ENCODE measurements around the gene UBE2D3.

The UBE2D3 gene

GRCh38 chr4:102791318-102791835 is 36.0 kb downstream of the UBE2D3 start:
- DNase-seq (ENCODE audit: low read depth), result no peak

DNA sequence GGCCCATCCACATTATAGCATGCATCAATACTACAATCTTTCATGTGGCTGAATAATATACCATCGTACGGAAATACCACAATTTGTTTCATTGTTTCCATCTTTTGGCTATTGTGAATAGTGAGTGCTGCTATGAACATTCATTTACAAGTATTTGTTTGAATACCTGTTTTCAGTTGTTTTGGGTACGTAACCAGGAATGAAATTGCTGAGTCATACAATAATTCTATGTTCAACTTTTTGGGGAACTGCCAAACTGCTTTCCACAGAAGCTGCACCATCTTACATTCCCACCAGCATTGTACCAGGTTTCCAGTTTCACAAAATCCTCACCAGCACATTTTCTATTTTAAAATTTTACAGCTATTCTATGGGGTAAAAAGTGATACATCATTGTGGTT is 38.0 kb downstream of the UBE2D3 start:
- DNase-seq (ENCODE audit: low read depth), result no peak

DNA sequence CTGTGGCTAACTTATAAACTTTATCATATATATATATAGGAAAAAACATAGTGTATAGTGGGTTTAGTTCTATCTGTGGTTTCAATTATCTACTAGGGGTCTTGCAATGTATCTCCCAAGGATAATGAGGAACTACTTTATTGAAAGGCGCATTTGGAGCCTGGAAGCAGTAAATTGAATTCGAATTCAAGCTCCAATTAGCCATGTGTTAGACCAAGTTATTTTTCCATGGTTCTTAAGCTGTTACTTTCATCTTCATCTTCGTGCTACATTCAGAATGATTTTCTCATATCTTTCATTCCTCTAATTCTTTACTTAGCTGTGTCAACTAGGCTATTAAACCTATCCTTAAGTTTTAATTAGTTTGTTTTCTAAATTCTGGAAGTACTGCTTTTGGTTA is 39.4 kb downstream of the UBE2D3 start:
- no peak for DNase-seq (ENCODE audit: low read depth)

DNA sequence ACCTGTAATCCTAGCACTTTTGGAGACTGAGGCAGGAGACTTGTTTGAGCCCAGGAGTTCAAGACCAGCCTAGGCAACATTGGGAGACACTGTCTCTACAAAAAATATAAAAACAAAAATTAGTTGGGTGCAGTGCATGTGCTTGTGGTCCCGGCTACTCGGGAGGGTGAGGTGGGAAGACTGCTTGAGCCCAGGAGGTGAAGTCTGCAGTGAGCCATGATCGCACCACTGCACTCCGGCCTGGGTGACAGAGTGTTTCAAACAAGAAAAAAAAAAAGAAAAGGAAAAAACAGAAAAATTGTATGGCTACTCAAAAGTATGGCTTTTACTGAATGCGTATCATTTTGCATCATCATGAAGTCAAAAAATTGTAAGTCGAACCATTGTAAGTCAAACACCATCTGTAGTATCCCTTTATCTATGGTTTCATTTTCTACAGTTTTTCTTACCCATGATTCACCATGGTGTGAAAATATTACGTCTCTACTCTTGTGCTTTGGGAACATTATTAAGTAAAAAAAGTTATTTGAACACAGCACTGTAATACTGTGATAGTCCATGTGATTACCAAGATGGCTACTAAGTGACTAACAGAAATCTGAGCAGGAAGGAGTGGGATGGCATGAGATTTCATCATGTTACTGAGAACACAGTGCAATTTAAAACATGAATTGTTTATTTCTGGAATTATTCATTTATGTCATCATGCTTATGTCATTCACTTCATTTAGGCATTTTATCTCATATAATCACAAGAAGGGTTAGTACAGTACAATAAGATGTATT is 40.1 kb downstream of the UBE2D3 start:
- no peak for DNase-seq (ENCODE audit: low read depth)

DNA sequence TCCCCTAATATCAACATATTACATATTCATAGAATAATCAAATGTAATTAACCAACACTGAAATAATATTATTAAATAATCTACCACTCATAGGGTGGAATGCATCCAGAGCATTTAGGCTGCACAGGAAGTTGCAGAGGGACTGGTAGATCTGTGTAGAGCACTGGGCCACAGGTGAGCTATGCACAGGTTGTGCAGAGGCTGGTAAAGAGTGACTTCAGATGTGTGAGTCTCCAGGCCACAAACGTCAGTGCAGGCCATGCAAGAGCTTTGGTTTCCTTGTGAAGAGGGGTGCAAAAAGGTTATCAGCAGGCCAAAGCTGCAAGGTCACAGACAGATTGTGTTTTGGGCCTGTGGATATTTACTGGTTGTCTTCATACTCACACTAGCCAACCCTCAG is 41.1 kb downstream of the UBE2D3 start:
- DNase-seq (ENCODE audit: low read depth), result no peak

- DNase-seq (ENCODE audit: low read depth), result no peak
Measured at GRCh38 chr4:102783006-102783405, 44.3 kb downstream of the UBE2D3 start.

DNA sequence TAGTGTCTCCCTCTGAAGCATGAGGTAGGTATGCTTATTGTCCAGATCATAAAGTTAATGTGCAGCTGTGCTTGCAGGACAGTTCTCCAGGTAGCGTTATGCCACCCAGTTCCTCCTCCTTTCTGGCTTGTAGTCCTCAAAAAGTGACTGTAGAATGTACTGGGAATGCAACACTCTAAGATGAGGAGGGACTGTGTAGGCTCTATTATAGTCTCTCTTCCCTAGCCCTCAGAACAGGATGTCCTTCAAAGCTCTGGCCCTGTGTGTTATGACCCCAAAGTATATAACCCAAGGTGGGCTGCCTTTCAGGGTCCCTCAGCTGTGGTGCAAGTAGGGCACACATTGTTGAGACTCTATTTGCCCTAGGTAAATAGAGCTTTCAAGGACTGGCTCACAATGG is 45.8 kb downstream of the UBE2D3 start:
- no peak for DNase-seq (ENCODE audit: low read depth)

DNA sequence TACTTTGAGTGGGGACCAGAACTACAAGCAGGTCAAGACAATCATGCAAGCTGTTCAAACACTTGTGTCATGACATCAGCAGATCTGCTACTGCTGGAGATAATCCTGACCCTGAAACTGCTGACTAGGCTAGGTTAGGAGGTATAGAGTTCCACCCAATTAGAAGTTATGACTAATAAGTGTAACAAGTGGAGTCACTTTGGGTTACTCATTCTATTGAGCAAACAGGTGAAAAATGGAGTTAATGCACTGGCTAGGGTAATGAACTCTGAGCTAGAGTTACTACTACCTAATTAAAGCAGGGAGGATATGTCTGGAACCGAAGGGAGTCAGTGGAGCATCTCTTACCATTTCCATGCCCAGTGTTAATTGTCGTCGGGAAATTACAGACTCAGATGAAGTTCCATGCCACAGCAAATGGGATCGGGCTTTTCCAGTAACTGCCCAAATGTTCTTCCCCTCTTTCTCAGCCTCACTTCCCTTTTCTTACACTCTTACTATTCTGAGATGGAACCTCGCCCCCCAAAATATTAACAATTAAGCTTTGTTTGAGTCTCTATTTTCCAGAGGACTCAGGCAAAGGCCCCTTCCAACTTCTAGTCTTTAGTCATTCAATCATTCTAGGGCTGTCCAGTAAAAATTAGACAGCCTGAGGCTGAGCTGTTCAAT is 46.7 kb downstream of the UBE2D3 start:
- no peak for DNase-seq (ENCODE audit: low read depth)

DNA sequence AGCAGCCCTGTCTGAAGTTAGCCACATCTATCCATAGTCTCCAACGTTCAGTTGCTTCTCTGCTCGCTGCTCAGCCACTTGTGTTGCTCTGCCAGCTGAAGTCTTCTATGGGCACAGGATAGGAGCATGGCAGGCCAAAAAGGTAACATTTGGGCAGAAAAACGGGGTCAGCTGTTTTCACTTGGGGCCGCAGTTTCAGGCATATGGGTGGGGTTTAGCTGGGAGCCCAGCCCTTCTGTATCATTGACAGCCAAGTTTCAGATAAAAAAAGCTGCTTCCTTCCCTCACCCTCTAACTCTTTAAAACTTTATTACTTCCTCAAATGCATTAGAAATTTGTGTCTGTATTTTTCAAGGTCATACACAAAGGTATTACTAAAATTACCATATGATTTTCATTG is 48.1 kb downstream of the UBE2D3 start:
- DNase-seq (ENCODE audit: low read depth), result no peak

GRCh38 chr4:102778720-102779119 is 48.6 kb downstream of the UBE2D3 start:
- no peak for DNase-seq (ENCODE audit: low read depth)

DNA sequence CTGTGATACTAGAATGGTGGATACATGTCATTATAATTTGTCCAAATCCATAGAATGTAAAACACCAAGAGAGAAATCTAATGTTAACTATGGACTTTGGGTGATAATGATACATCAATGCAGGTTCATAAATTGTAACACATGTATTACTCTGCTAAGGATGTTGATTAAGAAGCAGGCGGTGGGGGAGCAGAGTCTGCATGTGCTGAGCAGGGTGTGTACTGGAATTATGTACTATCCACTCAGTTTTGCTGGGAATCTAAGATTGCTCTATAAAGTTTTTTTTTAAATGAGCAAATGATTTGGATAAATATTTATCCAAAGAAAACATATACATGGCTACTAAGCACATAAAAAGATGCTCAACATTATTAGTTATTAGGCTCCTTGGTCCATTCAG is 51.5 kb downstream of the UBE2D3 start:
- no peak for DNase-seq (ENCODE audit: low read depth)

GRCh38 chr4:102774254-102774653 is 53.1 kb downstream of the UBE2D3 start:
- no peak for DNase-seq (ENCODE audit: low read depth)

- no peak for DNase-seq (ENCODE audit: low read depth)
Measured at GRCh38 chr4:102772738-102773340, 54.5 kb downstream of the UBE2D3 start.

DNA sequence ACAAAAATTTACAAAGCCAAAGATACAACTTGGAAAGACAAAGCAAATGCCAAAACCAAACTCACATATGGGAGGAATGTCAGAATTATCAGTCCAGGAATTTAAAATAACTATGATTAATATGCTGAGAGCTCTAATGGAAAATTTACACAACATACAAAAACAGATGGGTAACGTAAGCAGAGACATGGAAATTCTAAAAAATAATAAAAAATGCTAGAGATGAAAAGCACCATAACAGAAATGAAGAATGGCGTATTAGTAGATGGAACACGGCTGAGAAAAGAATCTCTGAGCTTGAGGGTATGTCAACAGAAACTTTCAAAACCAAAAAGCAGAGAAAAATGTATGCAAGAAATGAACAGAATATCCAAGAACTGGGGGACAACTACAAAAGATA is 62.5 kb downstream of the UBE2D3 start:
- DNase-seq (ENCODE audit: low read depth), result no peak

DNA sequence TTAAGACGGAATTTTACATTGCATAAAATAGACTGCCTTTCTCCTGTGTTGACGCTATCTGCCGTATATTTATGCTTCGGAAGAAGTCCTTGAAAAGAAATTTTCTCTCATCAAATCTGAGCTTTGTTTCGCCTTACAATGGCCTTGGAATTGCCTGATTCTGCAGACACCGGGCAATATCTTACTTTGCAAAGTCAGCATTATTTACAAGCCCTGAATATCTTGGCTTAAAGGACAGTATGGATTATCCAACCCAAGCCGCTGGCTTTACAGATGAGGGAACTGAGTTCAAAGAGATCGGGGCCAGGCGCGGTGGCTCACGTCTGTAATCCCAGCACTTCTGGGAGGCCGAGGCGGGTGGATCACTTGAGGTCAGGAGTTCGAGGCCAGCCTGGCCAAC is 65.4 kb downstream of the UBE2D3 start:
- no peak for DNase-seq (ENCODE audit: low read depth)

- no peak for DNase-seq (ENCODE audit: low read depth)
Measured at GRCh38 chr4:102761296-102761701, 66.1 kb downstream of the UBE2D3 start.

DNA sequence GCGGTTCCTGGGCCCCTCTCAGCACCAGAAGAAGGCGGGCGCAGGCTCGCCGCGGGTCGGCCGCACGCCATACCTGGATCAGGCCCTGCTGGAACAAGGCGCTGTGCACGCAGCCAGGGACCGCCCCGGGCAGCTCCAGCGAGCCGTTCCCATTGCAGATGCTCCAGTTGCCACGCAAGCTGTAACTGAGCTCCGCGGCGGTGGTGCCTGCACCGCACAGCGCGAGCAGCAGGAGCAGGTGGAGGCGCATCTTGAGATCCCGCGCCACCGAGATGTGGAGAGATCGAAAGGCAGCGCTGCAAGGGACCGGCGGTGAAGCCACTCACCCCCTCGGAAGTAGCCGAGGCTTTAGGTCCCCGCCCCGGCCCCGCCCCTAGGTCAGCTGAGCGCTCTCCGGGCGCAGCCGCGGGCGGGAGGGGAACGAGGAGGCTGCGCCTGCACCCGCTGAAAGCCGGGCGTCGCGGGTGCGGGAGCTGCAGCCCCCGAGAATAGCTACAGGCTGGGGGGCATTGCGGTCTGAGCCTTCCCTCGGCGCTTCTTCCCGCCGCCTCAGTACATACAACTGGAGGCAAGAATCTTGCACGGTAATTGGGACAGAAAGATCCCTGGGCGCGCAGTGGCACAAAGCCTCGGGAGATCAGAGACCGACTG is 66.6 kb downstream of the UBE2D3 start, which contains the start of gene MANBA:
Gene MANBA, minus strand, starts transcription at position 324 of the 651 bp plus-strand sequence. Its CDS starts 74 bp downstream, at position 250.
- DNase-seq (ENCODE audit: low read depth), result peak; percentile 77

- DNase-seq (ENCODE audit: low read depth), result peak; percentile 2
Measured at GRCh38 chr4:102759831-102760644, 67.3 kb downstream of the UBE2D3 start.

- no peak for DNase-seq (ENCODE audit: low read depth)
Measured at GRCh38 chr4:102758241-102759160, 68.8 kb downstream of the UBE2D3 start.

GRCh38 chr4:102757681-102758080 is 69.7 kb downstream of the UBE2D3 start:
- no peak for DNase-seq (ENCODE audit: low read depth)
